Measurements from ENCODE around the gene MYO6.

- TF ChIP-seq POLR2AphosphoS5 (IDR thresholded peaks at IDR 0.05; ENCODE audit: borderline replicate concordance, low read depth, low read length) (no peak), FOXP2 (optimal IDR thresholded peaks at IDR 0.05; ENCODE audit: control extremely low read depth, extremely low read length, insufficient read depth) (no peak)
Observed at GRCh38 chr6:75794954-75795739, 46.1 kb downstream of the MYO6 start.

All from SK-N-MC (cell line).